ENCODE data around the gene WNT1. TPM values are rescaled to one million over a fixed set of nuclear protein-coding genes. Genes with fewer than 3 reads are reported as not detected.

The WNT1 gene
- total and polyA plus RNA-seq, 10 of the 15 experiments (the other 5 are each of a cell fraction or from before 2014, with no cell fraction given), result not detected

DNA sequence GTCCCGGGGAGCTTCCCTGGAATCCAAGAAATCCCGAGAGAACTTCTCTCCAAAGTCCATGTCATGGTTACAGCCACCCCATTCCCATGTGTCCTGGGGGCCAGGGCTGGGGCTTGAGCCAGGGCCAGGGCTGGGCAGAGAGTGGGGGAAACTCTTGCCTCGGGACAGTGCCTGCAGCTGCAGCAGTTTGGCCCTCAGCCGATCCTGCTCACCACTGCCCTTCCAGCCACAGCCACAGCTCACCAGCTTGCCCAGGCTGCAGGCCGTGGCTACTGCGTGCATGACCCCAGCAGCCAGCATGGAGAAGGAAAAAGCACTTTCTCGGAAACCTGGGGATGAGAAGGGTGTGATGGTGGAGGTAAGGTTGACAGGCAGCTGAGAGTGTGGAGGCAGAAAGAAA is 10.1 kb upstream of the WNT1 start:
- H3K9ac ChIP-seq (ENCODE audit: control insufficient read depth, insufficient read depth, low read length), result no peak overlapping the region
- no peak overlapping the region for H3K4me3 ChIP-seq
- in situ Hi-C loops (cut with MboI) (no loop called here), intact Hi-C loops (cut with micrococcal nuclease; ENCODE audit: unreplicated experiment) (no loop called here)
- POLR2A ChIA-PET, result interaction anchor here (0.9 to 7.4 kb wide), 6 partner anchors 10 to 43 kb away, joined by 3 to 86 read pairs (median 4); partner anchors contain the start of genes ARF3, FKBP11 and WNT1
- ATAC-seq (no peak), DNase-seq (ENCODE audit: low read depth, low spot score) (no peak), FAIRE-seq (no peak)
- BruUV-seq (replicated peaks), result no TSS peak
- no peak overlapping the region for H3K4me2 ChIP-seq (ENCODE audit: control insufficient read depth, insufficient read depth)
- H3K4me1 ChIP-seq (ENCODE audit: control insufficient read depth, insufficient read depth, low read length), result peaks cover 47% of the 10 kb centered on the region
- H4K20me1 ChIP-seq (ENCODE audit: control insufficient read depth, insufficient read depth), result no peaks in the 10 kb centered on the region
- no peak for TF ChIP-seq SUPT20H (IDR thresholded peaks at IDR 0.05; ENCODE audit: borderline replicate concordance, control insufficient read depth, low read depth, low read length)
- TF ChIP-seq NKRF (conservative IDR thresholded peaks at IDR 0.05), result no peak
- no peak for TF ChIP-seq BHLHE40 (IDR thresholded peaks at IDR 0.05; ENCODE audit: borderline replicate concordance in 1 of 2, low read depth in 2 of 2, low read length in 1 of 2)
- TF ChIP-seq YBX1 (IDR thresholded peaks at IDR 0.05), result no peak
- H2AFZ ChIP-seq (ENCODE audit: control insufficient read depth, low read depth, low read length), result no peak overlapping the region
- RAD21 ChIA-PET (ENCODE audit: unreplicated experiment), result interaction anchor here (0.7 to 4.3 kb wide), 7 partner anchors 10 to 115 kb away, joined by 3 to 35 read pairs (median 6); partner anchors contain the start of genes ARF3, DDX23 and WNT1
- H3K27ac ChIP-seq (ENCODE audit: control insufficient read depth, insufficient read depth), result no peak overlapping the region
- no peaks in the 10 kb centered on the region for H3K9me3 ChIP-seq (replicated peaks; ENCODE audit: control insufficient read depth, insufficient read depth, low read length)
- H3K79me2 ChIP-seq (ENCODE audit: control insufficient read depth, insufficient read depth, low read length), result no peaks in the 10 kb centered on the region
- CTCF ChIA-PET, result interaction anchor here (0.5 to 7.1 kb wide), 14 partner anchors 10 to 246 kb away, joined by 3 to 65 read pairs (median 4); partner anchors contain the start of genes ARF3, FKBP11 and WNT1
- SMC1A ChIA-PET (ENCODE audit: uncharacterized antibody, unreplicated experiment), result interaction anchor here (0.6 to 3.8 kb wide), 11 partner anchors 8 to 190 kb away, joined by 3 to 18 read pairs (median 4); partner anchors contain the start of genes ARF3, FKBP11, RND1 and WNT1
- peaks cover 12 to 20% of the 10 kb centered on the region in 2 experiments for H3K27me3 ChIP-seq (replicated peaks in 1 of 2; ENCODE audit: control insufficient read depth in 2 of 2, insufficient read depth in 2 of 2, low read length in 1 of 2)
- WGBS (ENCODE audit: insufficient coverage, insufficient replicate concordance, low lambda C conversion rate, missing lambda C conversion rate), result 69% methylated on average over 7 of the region's 7 CpGs
- no peaks in the 10 kb centered on the region for H3K36me3 ChIP-seq (ENCODE audit: control insufficient read depth in 2 of 2, insufficient read depth in 2 of 2, low read length in 1 of 2)

All from GM12878 (cell line).